Mesothelial cell of epicardium (in vitro differentiated cells): ENCODE results near the gene GALNT10. TPM values are rescaled to one million over a fixed set of nuclear protein-coding genes. Genes with fewer than 3 reads are reported as not detected.

ENCODE experiments used
- DNase-seq, 2 experiments: peaks; one replicate each; pipeline ENCODE4 v3.0.0; 2021; ENCODE audit warnings: low spot score in 2 of 2; ENCODE audit not compliant: unreplicated experiment in 2 of 2
- H3K27ac Mint-ChIP-seq: 2 replicates; pipeline ENCODE4 v1.8.0; 2021; ENCODE audit warnings: mixed read lengths
- H3K27me3 Mint-ChIP-seq: 2 replicates; pipeline ENCODE4 v1.8.0; 2021; ENCODE audit warnings: low read depth, mixed read lengths
- H3K36me3 Mint-ChIP-seq: 2 replicates; pipeline ENCODE4 v1.8.0; 2021; ENCODE audit warnings: mixed read lengths
- H3K4me1 Mint-ChIP-seq: 2 replicates; pipeline ENCODE4 v1.8.0; 2021; ENCODE audit warnings: mixed read lengths
- H3K4me3 Mint-ChIP-seq: 2 replicates; pipeline ENCODE4 v1.8.0; 2021; ENCODE audit warnings: mild to moderate bottlenecking, moderate library complexity, mixed read lengths
- H3K9me3 Mint-ChIP-seq: 2 replicates; pipeline ENCODE4 v1.8.0; 2021; ENCODE audit warnings: mixed read lengths
- total RNA-seq: library from RNA; stranded (reverse); gene quantifications from 3 replicates; pipeline ENCODE4 v1.2.1, GENCODE V29; 2021
- TF ChIP-seq, protein P1 (sequence below): fragments of 200-600 bp; sonication (generic); IDR thresholded peaks from one replicate; pipeline ENCODE4 v1.5.0; 2021; ENCODE audit warnings: antibody characterized with exemption; ENCODE audit not compliant: unreplicated experiment

The GALNT10 gene
- total RNA-seq, 1 donor from 2014 or later = 13.9 TPM

DNA sequence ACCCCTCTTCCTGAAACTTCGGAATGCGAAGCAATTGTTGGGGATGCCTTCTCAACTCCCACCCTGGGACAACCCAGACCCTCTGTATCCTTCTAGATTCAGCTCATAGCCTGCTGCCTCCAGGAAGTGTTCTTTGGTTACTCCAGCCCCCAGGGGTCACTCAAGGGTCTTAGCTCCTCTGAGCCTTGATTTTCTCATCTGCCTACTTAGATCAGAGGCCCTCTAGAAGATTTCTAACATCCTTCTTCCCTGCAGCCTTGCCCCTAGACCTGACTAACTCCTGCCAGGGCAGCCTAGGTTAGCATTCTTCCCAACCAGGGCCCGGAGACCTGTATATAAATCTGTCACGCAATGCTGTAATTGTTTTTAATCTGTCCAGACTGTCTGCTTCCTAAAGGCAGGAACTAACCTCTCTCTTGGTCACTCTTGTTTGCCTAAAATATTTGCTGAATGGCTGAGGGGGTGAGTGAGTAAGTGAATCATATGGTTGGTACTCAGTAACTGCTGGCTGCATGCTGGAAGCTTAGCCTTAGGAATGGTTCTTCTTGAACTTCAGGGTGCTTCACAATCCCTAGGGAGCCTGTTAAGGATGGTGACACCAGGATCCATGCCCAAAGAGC lies 8.2 kb downstream of the GALNT10 start:
- Mint-ChIP-seq H3K36me3 (no peaks in the 10 kb centered on the region), H3K27ac (no peak overlapping the region), H3K27me3 (peaks cover 31% of the 10 kb centered on the region), H3K4me1 (peaks cover 22% of the 10 kb centered on the region), H3K4me3 (no peak overlapping the region), H3K9me3 (no peaks in the 10 kb centered on the region)
- no peak for DNase-seq
- TF ChIP-seq, protein P1, sequence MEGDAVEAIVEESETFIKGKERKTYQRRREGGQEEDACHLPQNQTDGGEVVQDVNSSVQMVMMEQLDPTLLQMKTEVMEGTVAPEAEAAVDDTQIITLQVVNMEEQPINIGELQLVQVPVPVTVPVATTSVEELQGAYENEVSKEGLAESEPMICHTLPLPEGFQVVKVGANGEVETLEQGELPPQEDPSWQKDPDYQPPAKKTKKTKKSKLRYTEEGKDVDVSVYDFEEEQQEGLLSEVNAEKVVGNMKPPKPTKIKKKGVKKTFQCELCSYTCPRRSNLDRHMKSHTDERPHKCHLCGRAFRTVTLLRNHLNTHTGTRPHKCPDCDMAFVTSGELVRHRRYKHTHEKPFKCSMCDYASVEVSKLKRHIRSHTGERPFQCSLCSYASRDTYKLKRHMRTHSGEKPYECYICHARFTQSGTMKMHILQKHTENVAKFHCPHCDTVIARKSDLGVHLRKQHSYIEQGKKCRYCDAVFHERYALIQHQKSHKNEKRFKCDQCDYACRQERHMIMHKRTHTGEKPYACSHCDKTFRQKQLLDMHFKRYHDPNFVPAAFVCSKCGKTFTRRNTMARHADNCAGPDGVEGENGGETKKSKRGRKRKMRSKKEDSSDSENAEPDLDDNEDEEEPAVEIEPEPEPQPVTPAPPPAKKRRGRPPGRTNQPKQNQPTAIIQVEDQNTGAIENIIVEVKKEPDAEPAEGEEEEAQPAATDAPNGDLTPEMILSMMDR = no peak

DNA sequence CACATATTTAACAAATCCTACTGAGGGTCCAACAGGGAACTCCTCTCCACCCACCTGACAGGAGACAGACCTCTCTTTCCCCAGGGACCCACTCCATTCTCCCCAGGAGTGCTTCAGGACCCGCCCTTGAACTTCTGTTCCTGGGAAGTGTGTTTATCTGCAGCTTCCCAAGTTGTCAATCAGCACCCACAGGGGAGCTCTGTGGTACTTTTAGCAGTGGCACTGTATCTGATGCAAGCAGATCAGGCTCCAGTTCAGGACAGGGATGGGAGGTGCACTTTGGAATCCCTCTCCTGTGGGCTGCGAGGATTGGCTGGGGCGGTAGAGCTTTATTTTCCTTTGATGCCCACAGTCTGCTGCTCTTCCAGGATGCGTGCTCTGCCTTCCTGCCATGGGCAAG lies 8.7 kb downstream of the GALNT10 start:
- no peaks in the 10 kb centered on the region for H3K36me3 Mint-ChIP-seq
- H3K4me1 Mint-ChIP-seq = peaks cover 17% of the 10 kb centered on the region
- DNase-seq = no peak
- H3K9me3 Mint-ChIP-seq = no peaks in the 10 kb centered on the region
- H3K27ac Mint-ChIP-seq = no peak overlapping the region
- no peak overlapping the region for H3K4me3 Mint-ChIP-seq
- TF ChIP-seq, protein P1 = no peak
- H3K27me3 Mint-ChIP-seq = peaks cover 34% of the 10 kb centered on the region

DNA sequence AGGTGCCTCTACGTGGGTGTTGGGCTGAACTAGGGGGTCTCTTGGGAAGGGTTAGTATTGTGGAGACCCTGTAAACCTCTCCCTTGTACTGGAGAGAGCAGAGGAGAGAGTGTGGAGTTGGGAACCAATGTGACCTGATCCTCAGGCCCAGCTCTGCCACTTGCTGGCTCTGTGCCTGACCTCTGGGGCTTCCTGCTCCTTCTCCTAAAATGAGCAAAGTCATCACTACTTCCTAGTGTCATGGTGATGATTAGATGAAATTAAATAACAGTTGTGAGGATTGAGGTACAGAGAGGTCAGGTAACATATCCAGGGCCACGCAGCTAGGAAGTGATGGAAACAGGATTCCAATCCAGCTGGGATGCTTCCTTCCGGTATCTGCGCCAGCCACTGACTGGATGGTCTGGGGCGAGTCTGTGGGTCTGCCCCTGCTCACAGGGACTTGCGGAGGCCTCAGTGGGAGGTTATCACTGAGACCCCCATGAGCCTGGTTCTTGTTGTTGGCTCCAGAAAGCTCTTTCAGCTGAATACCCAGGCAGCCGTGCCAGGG lies 9.2 kb downstream of the GALNT10 start:
- TF ChIP-seq, protein P1 = no peak
- Mint-ChIP-seq H3K27ac (no peak overlapping the region), H3K4me3 (no peak overlapping the region), H3K36me3 (no peaks in the 10 kb centered on the region), H3K9me3 (no peaks in the 10 kb centered on the region), H3K27me3 (peaks cover 34% of the 10 kb centered on the region), H3K4me1 (peaks cover 12% of the 10 kb centered on the region)
- no peak for DNase-seq

DNA sequence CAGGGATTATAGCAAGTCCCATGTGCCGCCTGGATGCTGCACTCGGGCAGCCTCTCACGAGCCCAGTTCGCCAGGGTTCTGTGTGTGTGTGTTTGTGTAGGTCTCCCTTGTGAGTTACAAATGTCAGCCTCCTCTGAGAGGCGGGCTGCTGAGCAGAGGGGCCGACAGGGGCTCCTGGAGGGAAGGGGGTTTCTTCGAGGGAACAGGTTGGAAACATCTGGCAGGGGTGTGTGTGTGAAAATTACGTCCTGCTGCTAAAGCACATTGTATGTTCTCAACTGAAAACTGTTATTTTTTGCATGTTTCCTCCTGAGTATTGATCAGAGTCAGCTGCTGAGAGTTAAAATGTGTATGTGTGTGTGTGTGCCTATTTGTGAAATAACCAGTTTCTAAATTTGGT lies 9.7 kb downstream of the GALNT10 start:
- no peak overlapping the region for H3K27ac Mint-ChIP-seq
- H3K27me3 Mint-ChIP-seq = peaks cover 31% of the 10 kb centered on the region
- no peak overlapping the region for H3K4me3 Mint-ChIP-seq
- no peak for DNase-seq
- TF ChIP-seq, protein P1 = no peak
- peaks cover 7% of the 10 kb centered on the region for H3K4me1 Mint-ChIP-seq
- H3K9me3 Mint-ChIP-seq = no peaks in the 10 kb centered on the region
- no peaks in the 10 kb centered on the region for H3K36me3 Mint-ChIP-seq

DNA sequence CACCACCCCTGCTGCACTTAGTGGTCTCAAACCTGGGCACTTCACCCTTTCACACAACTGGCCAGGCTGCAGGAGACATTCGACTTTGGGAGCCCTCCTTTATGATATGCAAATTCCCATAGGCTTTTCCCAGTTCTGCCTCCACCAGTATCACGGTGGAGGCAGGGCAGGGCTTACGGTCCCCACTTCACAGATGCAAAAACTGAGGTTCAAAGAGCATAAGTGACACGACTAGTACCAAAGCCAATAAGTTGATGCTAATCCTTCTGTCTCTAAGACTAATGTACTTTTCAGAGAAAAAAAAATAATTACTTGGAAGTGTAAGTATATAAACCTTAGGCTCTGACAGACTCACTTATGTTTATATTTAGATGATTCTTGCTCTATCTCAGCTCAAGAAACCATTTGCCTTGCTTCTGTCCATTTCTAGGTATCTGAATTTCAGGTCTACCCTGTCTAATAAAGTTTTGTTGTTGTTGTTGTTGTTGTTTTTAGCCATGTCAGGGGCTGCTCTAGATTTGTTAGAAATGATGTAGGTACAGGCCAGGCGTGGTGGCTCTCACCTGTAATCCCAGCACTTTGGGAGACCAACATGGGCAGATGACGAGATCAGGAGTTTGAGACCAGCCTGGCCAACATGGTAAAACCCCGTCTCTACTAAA lies 10.7 kb downstream of the GALNT10 start:
- no peaks in the 10 kb centered on the region for H3K36me3 Mint-ChIP-seq
- no peak overlapping the region for H3K4me3 Mint-ChIP-seq
- peaks cover 27% of the 10 kb centered on the region for H3K27me3 Mint-ChIP-seq
- no peaks in the 10 kb centered on the region for H3K9me3 Mint-ChIP-seq
- DNase-seq = no peak
- H3K27ac Mint-ChIP-seq = no peak overlapping the region
- peaks cover 7% of the 10 kb centered on the region for H3K4me1 Mint-ChIP-seq
- TF ChIP-seq, protein P1 = no peak
